SK-N-SH (cell line): Measurements from ENCODE around the gene VMAC. TPM values are rescaled to one million over a fixed set of nuclear protein-coding genes. Genes with fewer than 3 reads are reported as not detected.

Experiments used
- CTCF ChIA-PET: fragments of 300-600, 350-600 bp; formaldehyde crosslinking; extraction: SDS; loops from one replicate; lab custom pipeline; 2021; lab: Yijun Ruan, JAX
- POLR2A ChIA-PET: fragments of 350-600 bp; sonication (Branson Sonifier 250); formaldehyde crosslinking; extraction: SDS; loops from one replicate; lab custom pipeline; 2020; ENCODE audit warnings: antibody characterized with exemption, inconsistent platforms; lab: Yijun Ruan, JAX
- DNase-seq: peaks from one replicate; pipeline ENCODE4 v3.0.0; 2012
- H2AFZ ChIP-seq: fragments of 200-600 bp; sonication (generic); 2 replicates; pipeline ENCODE4 v1.8.1; 2016; ENCODE audit warnings: antibody characterized with exemption, mild to moderate bottlenecking, low read depth
- H3F3A ChIP-seq: fragments of 200-600 bp; sonication (generic); replicated peaks from 2 replicates; pipeline ENCODE3; 2016; ENCODE audit warnings: antibody characterized with exemption, mild to moderate bottlenecking; ENCODE audit not compliant: insufficient read depth
- H3K27ac ChIP-seq, 2 experiments: fragments of 200-500 bp in 1 of 2; fragments of 200-600 bp in 1 of 2; sonication (Bioruptor generic) in 1 of 2; sonication (generic), shearing (Covaris generic) in 1 of 2; 2 replicates each; pipeline versions ENCODE4 v1.5.1 to v1.6.1; 2014 to 2016; ENCODE audit warnings: low read depth in 2 of 2, inconsistent platforms in 1 of 2, low read length in 1 of 2, mild to moderate bottlenecking in 1 of 2, mixed read lengths in 1 of 2
- H3K27me3 ChIP-seq: fragments of 200-600 bp; sonication (generic), shearing (Covaris generic); 2 replicates; pipeline ENCODE4 v1.6.1; 2016; ENCODE audit warnings: mixed run types; ENCODE audit not compliant: insufficient read depth
- H3K36me3 ChIP-seq, 2 experiments: fragments of 200-500 bp in 1 of 2; fragments of 200-600 bp in 1 of 2; sonication (Bioruptor generic) in 1 of 2; sonication (generic) in 1 of 2; replicated peaks in 1 of 2; 2 replicates each; pipeline versions ENCODE3 to v1.5.1; 2014 to 2016; ENCODE audit warnings: low read length in 1 of 2, mild to moderate bottlenecking in 1 of 2; ENCODE audit not compliant: insufficient read depth in 2 of 2, control insufficient read depth in 1 of 2
- H3K4me1 ChIP-seq, 2 experiments: fragments of 200-500 bp in 1 of 2; fragments of 200-600 bp in 1 of 2; sonication (Bioruptor generic) in 1 of 2; sonication (generic), shearing (Covaris generic) in 1 of 2; 2 replicates each; pipeline versions ENCODE4 v1.5.1 to v1.6.1; 2014 to 2016; ENCODE audit warnings: low read depth in 1 of 2, low read length in 1 of 2, mixed run types in 1 of 2; ENCODE audit not compliant: insufficient read depth in 2 of 2, control insufficient read depth in 1 of 2
- H3K4me2 ChIP-seq: fragments of 200-600 bp; sonication (generic), shearing (Covaris generic); 2 replicates; pipeline ENCODE4 v1.6.1; 2017; ENCODE audit warnings: mixed run types
- H3K4me3 ChIP-seq, 2 experiments: fragments of 200-500 bp in 1 of 2; fragments of 200-600 bp in 1 of 2; sonication (Bioruptor generic) in 1 of 2; sonication (generic), shearing (Covaris generic) in 1 of 2; 2 replicates each; pipeline versions ENCODE4 v1.5.1 to v1.8.1; 2014 to 2016; ENCODE audit warnings: low read depth in 2 of 2, inconsistent platforms in 1 of 2, low read length in 1 of 2, mild to moderate bottlenecking in 1 of 2, mixed read lengths in 1 of 2, moderate library complexity in 1 of 2
- H3K79me2 ChIP-seq: fragments of 200-600 bp; sonication (generic); 2 replicates; pipeline ENCODE4 v1.8.1; 2017; ENCODE audit warnings: mild to moderate bottlenecking; ENCODE audit not compliant: insufficient read depth
- H3K9ac ChIP-seq: fragments of 200-600 bp; sonication (generic); 2 replicates; pipeline ENCODE4 v1.6.1; 2017; ENCODE audit warnings: mixed run types
- H3K9me2 ChIP-seq: fragments of 200-600 bp; sonication (generic); 2 replicates; pipeline ENCODE4 v1.6.1; 2017; ENCODE audit warnings: mixed run types
- H3K9me3 ChIP-seq: fragments of 200-600 bp; sonication (generic); 2 replicates; pipeline ENCODE4 v1.6.1; 2017; ENCODE audit warnings: mixed run types, mild to moderate bottlenecking, moderate library complexity
- H4K20me1 ChIP-seq: fragments of 200-600 bp; sonication (generic); 2 replicates; pipeline ENCODE4 v1.6.1; 2017; ENCODE audit warnings: mild to moderate bottlenecking, mixed run types; ENCODE audit not compliant: insufficient read depth
- EZH2phosphoT487 ChIP-seq: fragments of 200-600 bp; sonication (generic); IDR thresholded peaks from 2 replicates; pipeline ENCODE4 v1.6.1; 2017; ENCODE audit warnings: low read depth, mixed run types, mild to moderate bottlenecking, antibody characterized with exemption, moderate library complexity, borderline replicate concordance
- FOSL2 ChIP-seq: IDR thresholded peaks from 2 replicates; pipeline ENCODE4 v1.4.0; 2012; ENCODE audit warnings: low read depth, mild to moderate bottlenecking, moderate library complexity, borderline replicate concordance
- IRF3 ChIP-seq: fragments of 150-350 bp; IDR thresholded peaks from 2 replicates; pipeline ENCODE4 v1.6.1; 2016; ENCODE audit warnings: mild to moderate bottlenecking, low read depth, low read length
- MEF2A ChIP-seq: IDR thresholded peaks from 2 replicates; pipeline ENCODE4 v1.4.0; 2012; ENCODE audit warnings: low read depth, borderline replicate concordance
- MXI1 ChIP-seq: IDR thresholded peaks from 2 replicates; pipeline ENCODE4 v1.6.1; 2012; ENCODE audit warnings: mild to moderate bottlenecking, low read depth, low read length, improper control_type of control experiment
- NRF1 ChIP-seq: IDR thresholded peaks from 2 replicates; pipeline ENCODE4 v1.6.1; 2012; ENCODE audit warnings: low read depth, mild to moderate bottlenecking, low read length
- PBX3 ChIP-seq: IDR thresholded peaks from 2 replicates; pipeline ENCODE4; 2012
- RFX5 ChIP-seq: IDR thresholded peaks from 2 replicates; pipeline ENCODE4 v1.6.1; 2012; ENCODE audit warnings: mild to moderate bottlenecking, improper control_type of control experiment, low read length
- TEAD4 ChIP-seq: IDR thresholded peaks from 2 replicates; pipeline ENCODE4 v1.4.0; 2012; ENCODE audit warnings: mild to moderate bottlenecking, borderline replicate concordance; ENCODE audit not compliant: insufficient read depth
- YY1 ChIP-seq: IDR thresholded peaks from 2 replicates; pipeline ENCODE4 v1.4.0; 2012; ENCODE audit warnings: low read depth, mild to moderate bottlenecking
- ZBTB33 ChIP-seq: IDR thresholded peaks from 2 replicates; pipeline ENCODE4 v1.4.0; 2012; ENCODE audit warnings: low read depth, borderline replicate concordance
- WGBS: methylation state at CpG from one replicate; pipeline ENCODE4 v1.1.6; 2017; ENCODE audit warnings: low lambda C conversion rate; 5-methylcytosine and 5-hydroxymethylcytosine counted together
- polyA plus RNA-seq, 3 experiments: library from polyadenylated mRNA; depleted of rRNA; stranded (reverse); fragments of >200 nt; gene quantifications; 2 replicates each; pipeline ENCODE4 v1.2.3, GENCODE V29; 2012

The VMAC gene
- polyA plus RNA-seq, 1 of the 3 experiments (the other 2 are of a cell fraction) = 6.5 TPM

GRCh38 chr19:5917431-5918107, 12.9 kb downstream of the VMAC start:
- no peak for TF ChIP-seq NRF1
- Histone ChIP-seq H4K20me1 (no peaks in the 10 kb centered on the region), H3K27me3 (no peaks in the 10 kb centered on the region), H3K4me2 (no peak overlapping the region), H3K36me3 (peaks cover 4 to 54% of the 10 kb centered on the region in 2 experiments), H3K4me1 (peaks cover 4 to 5% of the 10 kb centered on the region in 2 experiments; a peak in 2 of 4 replicates), H3K9me3 (no peaks in the 10 kb centered on the region), H3K9me2 (no peaks in the 10 kb centered on the region), H2AFZ (no peak overlapping the region), H3K9ac (no peak overlapping the region), H3F3A (no peaks in the 10 kb centered on the region), H3K79me2 (no peaks in the 10 kb centered on the region), H3K4me3 (no peak overlapping the region), H3K27ac (no peak overlapping the region)
- CTCF ChIA-PET = interaction anchor here (1.3 kb wide), 1 partner anchor 50 kb away, joined by 3 read pairs; no protein-coding TSS in a partner anchor
- no peak for DNase-seq
- POLR2A ChIA-PET = no interaction called here
- WGBS = 93% methylated on average over 24 of the region's 36 CpGs

- no peaks in the 10 kb centered on the region for H3K9me2 ChIP-seq
- no peaks in the 10 kb centered on the region for H3K27me3 ChIP-seq
- H3F3A ChIP-seq = no peaks in the 10 kb centered on the region
- peaks cover 4 to 5% of the 10 kb centered on the region in 2 experiments; a peak in 2 of 4 replicates for H3K4me1 ChIP-seq
- TF ChIP-seq IRF3 = no peak
- TF ChIP-seq MXI1 = no peak
- TF ChIP-seq ZBTB33 = no peak
- no peak for TF ChIP-seq RFX5
- no peak for TF ChIP-seq FOSL2
- TF ChIP-seq EZH2phosphoT487 = no peak
- no peak for TF ChIP-seq MEF2A
- no peak for TF ChIP-seq TEAD4
- TF ChIP-seq NRF1 = no peak
- TF ChIP-seq YY1 = no peak
- TF ChIP-seq PBX3 = no peak
- H3K9ac ChIP-seq = no peak overlapping the region
- 96% methylated on average over 18 of the region's 20 CpGs for WGBS
- no peak overlapping the region for H3K4me3 ChIP-seq
- peaks cover 4 to 63% of the 10 kb centered on the region in 2 experiments for H3K36me3 ChIP-seq
- DNase-seq = no peak
- POLR2A ChIA-PET = no interaction called here
- no peak overlapping the region for H3K27ac ChIP-seq
- CTCF ChIA-PET = interaction anchor here (0.7 to 1.3 kb wide), 2 partner anchors 31 to 49 kb away, joined by 3 read pairs; no protein-coding TSS in a partner anchor
- no peak overlapping the region for H2AFZ ChIP-seq
- no peaks in the 10 kb centered on the region for H3K9me3 ChIP-seq
- no peaks in the 10 kb centered on the region for H3K79me2 ChIP-seq
- H3K4me2 ChIP-seq = no peak overlapping the region
- no peaks in the 10 kb centered on the region for H4K20me1 ChIP-seq
Measured at GRCh38 chr19:5918463-5919079, 13.9 kb downstream of the VMAC start.
